Activated T-cell treated with anti-CD3 and anti-CD28 coated beads, Interleukin-2, amount 50 U/mL, for 72 hours (primary cell): ENCODE measurements around the gene FAM53B. TPM values are rescaled to one million over a fixed set of nuclear protein-coding genes. Genes with fewer than 3 reads are reported as not detected.
A peak's percentile ranks its signal among the peaks of the same experiment; 100 is the strongest.

Experiments
- ATAC-seq, 2 donors: fragments of 150-1000 bp; cut with Tn5 transposase; replicated peaks in 1 of 2; 2 replicates each; pipeline ENCODE4 v1.10.0; 2021; ENCODE audit warnings: moderate library complexity in 2 of 2, mild to moderate bottlenecking in 1 of 2
- DNase-seq, 2 donors: peaks; one replicate each; pipeline ENCODE4 v3.0.0; 2021 to 2022; ENCODE audit warnings: mixed read lengths in 1 of 2
- H3K27ac Mint-ChIP-seq: one replicate; pipeline ENCODE4 v1.8.0; 2022; ENCODE audit warnings: mild to moderate bottlenecking, moderate library complexity, mixed read lengths
- H3K27me3 Mint-ChIP-seq: one replicate; pipeline ENCODE4 v1.8.0; 2022; ENCODE audit warnings: low read depth, mixed read lengths
- H3K36me3 Mint-ChIP-seq, 2 donors: one replicate each; pipeline ENCODE4 v1.8.0; 2022; ENCODE audit warnings: mixed read lengths in 2 of 2, mild to moderate bottlenecking in 1 of 2; ENCODE audit not compliant: insufficient read depth in 2 of 2
- H3K4me1 Mint-ChIP-seq: one replicate; pipeline ENCODE4 v1.8.0; 2022; ENCODE audit warnings: low read depth, mixed read lengths
- H3K4me3 Mint-ChIP-seq, 2 donors: one replicate each; pipeline ENCODE4 v1.8.0; 2022; ENCODE audit warnings: mild to moderate bottlenecking in 2 of 2, mixed read lengths in 2 of 2, moderate library complexity in 2 of 2
- H3K9me3 Mint-ChIP-seq, 2 donors: one replicate each; pipeline ENCODE4 v1.8.0; 2022; ENCODE audit warnings: mixed read lengths in 2 of 2
- total RNA-seq, 2 donors: library from RNA; stranded (reverse); gene quantifications; one replicate each; pipeline ENCODE4 v1.2.3, GENCODE V29; 2022

Gene FAM53B
- total RNA-seq, 2 donors from 2014 or later: 30.0 to 37.7 TPM

DNA sequence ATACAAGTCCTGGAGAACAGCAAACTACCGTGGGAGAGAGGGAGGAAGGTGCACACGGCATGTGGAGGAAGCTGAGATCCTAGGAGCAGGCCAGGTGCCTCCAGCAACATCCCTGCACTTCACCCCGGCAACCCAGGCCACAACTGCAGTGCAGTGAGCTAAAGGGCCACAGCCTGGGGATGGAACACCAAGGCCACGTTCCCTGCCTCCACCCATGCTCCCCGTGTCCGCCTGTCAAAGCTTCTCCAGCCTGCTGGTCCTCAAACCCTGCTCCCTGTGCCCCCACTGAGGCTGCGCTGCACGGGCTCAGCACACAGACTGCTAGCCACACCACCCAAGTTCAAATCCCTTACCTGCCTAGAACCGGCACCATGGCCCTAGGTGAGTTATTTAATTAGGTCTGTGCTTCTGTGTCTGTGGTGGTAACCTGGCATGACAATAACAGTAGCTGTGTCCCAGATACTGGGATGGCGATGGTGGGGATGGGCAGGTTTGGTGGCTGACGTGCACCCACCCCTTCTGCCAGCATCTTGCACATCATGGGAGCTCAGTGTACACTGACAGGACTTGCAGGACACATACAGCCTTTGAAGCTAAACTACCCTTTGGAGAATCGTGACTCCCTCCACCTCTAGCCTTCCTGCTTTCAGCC is 85.5 kb downstream of the FAM53B start:
- no peaks in the 10 kb centered on the region for H3K9me3 Mint-ChIP-seq
- no peak for ATAC-seq
- peak overlapping the region; percentile 12 for H3K27ac Mint-ChIP-seq
- no peak for DNase-seq
- peak overlapping the region in 1 of 2 donors; percentile 78 for H3K4me3 Mint-ChIP-seq
- H3K4me1 Mint-ChIP-seq: peaks cover 46% of the 10 kb centered on the region
- no peaks in the 10 kb centered on the region for H3K27me3 Mint-ChIP-seq
- peaks cover under 1 to 2% of the 10 kb centered on the region in 2 donors for H3K36me3 Mint-ChIP-seq

DNA sequence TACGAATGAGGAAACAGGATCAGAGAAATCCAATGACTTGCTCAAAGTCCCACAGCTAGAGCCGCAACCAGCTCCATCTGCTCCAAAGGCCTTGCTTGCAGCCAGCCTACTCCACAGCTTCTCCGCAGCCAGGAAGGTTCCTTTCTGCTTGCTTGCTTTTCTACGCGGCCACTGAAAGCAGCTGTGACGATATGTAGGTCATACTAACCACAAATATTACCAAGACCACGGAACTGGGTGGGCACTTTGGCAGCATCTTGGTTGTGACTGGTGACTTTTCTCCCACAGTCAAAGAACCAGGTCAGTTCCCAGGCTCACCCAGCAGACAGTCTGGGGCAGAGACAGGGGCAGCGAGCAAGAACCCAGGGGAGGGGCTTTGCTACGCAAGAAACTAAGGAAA is 86.4 kb downstream of the FAM53B start:
- H3K36me3 Mint-ChIP-seq: peaks cover 0 to 2% of the 10 kb centered on the region in 2 donors
- no peaks in the 10 kb centered on the region for H3K27me3 Mint-ChIP-seq
- H3K4me3 Mint-ChIP-seq: peak overlapping the region in 1 of 2 donors; percentile 78
- DNase-seq (peak in 1 of 2 donors; percentile 35), ATAC-seq (peak; percentile 16 to 55)
- H3K4me1 Mint-ChIP-seq: peaks cover 51% of the 10 kb centered on the region
- H3K9me3 Mint-ChIP-seq: no peaks in the 10 kb centered on the region
- H3K27ac Mint-ChIP-seq: peak overlapping the region; percentile 44

DNA sequence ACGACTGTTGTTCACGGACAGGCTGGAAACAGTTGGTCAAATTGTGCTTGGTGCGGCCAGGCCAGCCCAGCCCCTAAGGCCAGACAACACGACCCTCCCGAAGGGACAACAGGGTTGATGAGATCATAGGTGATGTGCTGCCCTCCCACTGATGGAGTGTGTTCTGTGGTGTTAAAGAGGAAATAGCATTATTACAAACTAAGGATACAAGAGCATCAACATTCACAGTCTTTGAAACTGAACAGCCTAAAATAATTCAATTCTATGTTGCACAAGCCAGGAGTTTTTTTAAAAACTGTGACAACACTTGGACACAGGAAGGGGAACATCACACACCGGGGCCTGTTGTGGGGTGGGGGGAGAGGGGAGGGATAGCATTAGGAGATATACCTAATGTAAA is 87.6 kb downstream of the FAM53B start:
- ATAC-seq: no peak
- Mint-ChIP-seq H3K27ac (no peak overlapping the region), H3K27me3 (no peaks in the 10 kb centered on the region), H3K9me3 (no peaks in the 10 kb centered on the region), H3K4me3 (peak overlapping the region in 1 of 2 donors; percentile 15), H3K36me3 (peaks cover 0 to 2% of the 10 kb centered on the region in 2 donors), H3K4me1 (peaks cover 62% of the 10 kb centered on the region)
- DNase-seq: no peak

DNA sequence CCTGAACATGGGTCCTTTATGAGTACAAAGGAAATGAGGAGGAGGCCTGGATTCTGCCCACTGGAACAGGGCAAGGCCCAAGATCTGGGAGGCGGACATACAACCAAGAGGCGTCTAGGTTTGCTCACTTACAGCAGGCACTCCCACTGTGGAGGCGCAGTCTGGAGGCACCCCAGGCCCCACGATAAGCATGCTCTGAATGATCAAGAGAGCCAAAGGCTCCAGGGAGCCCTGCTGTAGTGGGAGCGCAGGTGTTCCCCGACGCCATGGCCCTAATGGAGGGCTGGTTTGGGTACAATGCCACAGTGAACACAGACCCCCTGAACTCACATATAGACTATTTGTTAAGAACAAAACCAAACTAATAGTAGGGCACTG is 88.1 kb downstream of the FAM53B start:
- no peaks in the 10 kb centered on the region for H3K9me3 Mint-ChIP-seq
- DNase-seq (no peak), ATAC-seq (no peak)
- H3K4me1 Mint-ChIP-seq: peaks cover 66% of the 10 kb centered on the region
- H3K27ac Mint-ChIP-seq: peak overlapping the region; percentile 1
- H3K36me3 Mint-ChIP-seq: peaks cover 0 to 2% of the 10 kb centered on the region in 2 donors
- no peaks in the 10 kb centered on the region for H3K27me3 Mint-ChIP-seq
- H3K4me3 Mint-ChIP-seq: no peak overlapping the region

DNA sequence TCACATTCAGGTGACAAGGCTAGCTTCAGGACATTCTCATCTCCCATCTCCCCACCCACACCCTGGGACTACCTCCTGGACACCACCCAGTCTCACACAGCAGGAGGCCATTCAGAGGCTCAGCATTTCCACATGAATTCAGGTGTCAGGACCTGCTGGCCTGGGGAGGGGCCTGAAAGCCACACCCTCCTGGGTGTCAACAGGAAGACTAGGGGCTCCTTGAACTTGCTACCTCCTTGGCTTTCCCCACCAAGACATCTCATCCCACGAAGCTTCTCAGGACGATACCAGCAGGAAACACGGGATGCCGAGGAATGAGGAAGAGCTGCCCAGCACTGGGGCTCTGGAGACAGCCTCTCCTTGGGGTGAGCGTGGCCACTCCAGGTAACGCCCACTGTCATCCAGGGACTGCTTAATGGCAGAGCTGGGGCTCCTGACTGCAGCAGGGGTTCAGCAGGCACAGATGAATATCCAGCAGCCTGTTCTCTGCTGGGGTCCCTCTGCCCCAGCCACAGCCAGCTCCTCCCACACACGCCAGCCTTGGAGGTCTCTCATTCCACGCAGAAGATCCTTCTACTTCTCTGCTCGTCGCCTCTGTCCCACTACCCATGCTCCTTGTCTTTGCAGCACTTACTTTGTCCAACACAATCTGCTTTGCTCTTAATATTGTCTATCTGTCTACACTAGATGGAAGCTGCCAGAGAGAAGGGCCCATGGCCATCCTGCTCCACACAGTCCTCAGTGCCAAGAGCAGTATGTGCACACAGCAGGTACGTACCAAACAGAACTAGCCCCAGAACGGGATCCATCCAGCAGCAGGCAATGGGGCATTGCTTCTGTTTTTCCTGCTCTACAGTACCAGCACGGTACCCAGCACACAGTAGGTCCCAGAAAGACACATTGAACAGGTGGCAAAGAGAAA is 88.7 kb downstream of the FAM53B start:
- Mint-ChIP-seq H3K4me3 (no peak overlapping the region), H3K36me3 (peaks cover 0 to 2% of the 10 kb centered on the region in 2 donors), H3K27ac (peak overlapping the region; percentile 1), H3K4me1 (peaks cover 73% of the 10 kb centered on the region), H3K9me3 (no peaks in the 10 kb centered on the region), H3K27me3 (no peaks in the 10 kb centered on the region)
- DNase-seq: no peak
- ATAC-seq: no peak

DNA sequence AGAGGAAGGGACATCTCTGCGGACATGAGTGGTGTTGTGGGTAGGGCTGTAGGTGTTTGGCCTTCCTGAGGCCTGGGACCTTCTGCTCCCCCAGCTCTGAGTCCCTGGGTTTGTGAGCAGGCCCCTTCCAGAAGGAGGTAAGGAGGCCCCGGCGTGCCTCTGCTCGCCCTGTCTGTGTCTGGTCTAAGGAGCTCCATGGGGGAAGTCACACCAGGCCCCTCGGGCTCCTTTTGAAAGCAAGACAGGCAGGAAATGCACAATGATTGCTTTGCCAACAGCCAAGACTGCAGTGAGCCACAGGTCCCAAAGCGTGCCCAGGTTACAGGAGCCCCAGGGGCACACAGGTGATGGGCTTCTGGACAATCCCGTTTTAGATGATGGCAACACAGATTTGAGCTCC is 89.5 kb downstream of the FAM53B start:
- Mint-ChIP-seq H3K4me1 (peaks cover 73% of the 10 kb centered on the region), H3K36me3 (peaks cover 0 to 2% of the 10 kb centered on the region in 2 donors), H3K4me3 (no peak overlapping the region), H3K27ac (no peak overlapping the region), H3K9me3 (no peaks in the 10 kb centered on the region), H3K27me3 (no peaks in the 10 kb centered on the region)
- ATAC-seq (no peak), DNase-seq (no peak)

DNA sequence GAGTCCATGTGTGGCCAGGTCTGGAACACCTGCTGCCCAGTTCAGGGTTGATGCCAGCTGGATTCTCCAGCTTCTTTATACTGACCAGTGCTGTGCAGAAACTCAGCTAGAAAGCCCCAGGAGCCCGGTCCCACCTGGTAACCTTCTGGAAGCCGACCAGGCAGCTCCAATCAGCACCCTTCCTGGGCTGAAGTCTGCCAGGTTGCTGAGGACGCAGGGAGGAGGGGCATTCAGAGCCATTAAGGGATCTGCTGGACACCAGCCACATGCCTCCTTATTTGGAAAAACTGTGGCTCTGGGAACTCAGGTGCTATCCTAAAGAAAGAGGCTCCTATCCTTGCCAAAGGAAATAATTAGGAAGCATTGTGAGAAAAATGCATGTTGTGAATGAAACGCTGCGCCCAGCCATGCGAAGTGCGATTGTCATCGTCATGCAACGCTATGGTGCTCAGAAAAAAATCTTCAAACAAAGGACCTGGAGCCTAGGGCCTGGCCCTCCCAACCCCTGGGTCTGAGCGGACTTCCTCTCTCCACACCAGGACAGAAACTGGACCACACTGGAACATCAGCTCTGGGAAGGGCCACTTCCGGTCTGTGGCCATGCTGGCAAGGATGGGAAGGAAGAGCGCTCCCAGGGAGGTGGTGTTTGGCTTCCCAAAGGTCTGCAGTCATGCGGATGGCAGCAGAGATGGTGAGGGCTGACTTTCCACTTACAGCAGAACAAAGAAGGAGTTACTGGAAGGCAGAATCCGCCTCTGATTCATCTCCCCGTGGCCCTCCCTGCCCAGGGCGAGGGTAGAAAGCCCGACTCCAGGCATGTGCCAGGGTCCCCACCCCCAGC is 90.1 kb downstream of the FAM53B start:
- Mint-ChIP-seq H3K27ac (no peak overlapping the region), H3K36me3 (peaks cover 0 to 2% of the 10 kb centered on the region in 2 donors), H3K9me3 (no peaks in the 10 kb centered on the region), H3K4me3 (no peak overlapping the region), H3K27me3 (no peaks in the 10 kb centered on the region), H3K4me1 (peaks cover 73% of the 10 kb centered on the region)
- DNase-seq (no peak), ATAC-seq (no peak)

DNA sequence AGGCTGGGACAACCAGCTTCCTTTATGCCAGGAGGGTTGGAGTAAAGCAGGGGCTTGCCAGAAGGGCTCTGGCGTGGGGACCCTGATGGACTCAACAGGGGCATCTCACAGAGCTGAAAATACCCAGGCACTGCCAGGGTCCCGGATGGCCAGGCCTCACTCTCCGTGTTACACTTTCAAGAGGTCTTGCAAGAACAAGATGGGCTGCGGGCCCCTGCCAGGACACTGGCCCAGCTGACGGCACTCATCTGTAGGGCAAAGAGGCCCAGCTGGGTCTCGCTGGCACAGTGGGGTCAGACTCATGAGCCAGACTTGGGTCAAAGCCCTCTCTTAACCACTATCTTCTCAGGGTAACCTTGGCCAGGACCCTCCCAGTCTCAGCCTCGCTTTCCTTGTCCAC is 90.9 kb downstream of the FAM53B start:
- Mint-ChIP-seq H3K27me3 (no peaks in the 10 kb centered on the region), H3K36me3 (peaks cover 0 to 2% of the 10 kb centered on the region in 2 donors), H3K27ac (no peak overlapping the region), H3K4me3 (no peak overlapping the region), H3K4me1 (peaks cover 73% of the 10 kb centered on the region), H3K9me3 (no peaks in the 10 kb centered on the region)
- ATAC-seq (no peak), DNase-seq (no peak)

DNA sequence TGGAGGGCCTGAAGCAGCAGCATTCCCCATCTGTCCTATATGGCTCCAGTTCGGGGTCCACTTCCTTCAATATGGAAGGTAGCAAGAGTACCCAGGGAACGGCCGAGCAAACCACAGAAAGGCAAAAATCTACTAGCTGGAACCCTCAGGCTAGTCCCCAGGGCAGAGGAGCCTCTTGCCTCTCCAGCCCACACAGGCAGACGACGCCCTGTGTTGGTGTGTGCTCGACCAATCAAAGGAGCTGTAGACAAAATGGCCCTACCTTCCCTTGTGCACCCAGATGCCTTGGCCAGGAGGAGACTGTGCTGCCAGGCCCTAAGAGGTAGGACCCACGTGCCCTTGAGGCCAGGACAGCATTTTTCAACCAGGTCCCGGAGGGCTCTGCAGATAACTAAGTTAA is 91.5 kb downstream of the FAM53B start:
- H3K27ac Mint-ChIP-seq: no peak overlapping the region
- peaks cover 73% of the 10 kb centered on the region for H3K4me1 Mint-ChIP-seq
- no peak overlapping the region for H3K4me3 Mint-ChIP-seq
- H3K36me3 Mint-ChIP-seq: peaks cover 0 to 2% of the 10 kb centered on the region in 2 donors
- no peaks in the 10 kb centered on the region for H3K27me3 Mint-ChIP-seq
- ATAC-seq (no peak), DNase-seq (no peak)
- H3K9me3 Mint-ChIP-seq: no peaks in the 10 kb centered on the region

DNA sequence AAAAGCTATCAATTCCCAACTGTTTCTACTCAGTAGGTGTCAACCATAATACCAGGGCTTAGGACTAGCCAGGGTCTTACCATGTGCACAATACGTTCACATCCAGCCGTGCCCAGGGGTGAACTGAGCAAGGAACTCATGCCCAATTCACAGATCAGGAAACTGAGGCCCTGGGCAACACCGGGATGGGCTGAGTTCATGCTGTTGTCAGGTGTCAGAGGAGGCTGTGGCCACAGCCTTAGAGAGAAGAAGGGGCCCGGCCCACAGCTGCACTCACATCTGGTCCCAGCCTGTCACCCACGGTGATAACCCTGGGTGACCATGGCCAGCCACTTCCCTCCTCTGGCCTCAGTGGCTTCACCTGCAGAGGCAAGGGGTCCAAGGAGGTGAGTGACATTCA is 92.0 kb downstream of the FAM53B start:
- Mint-ChIP-seq H3K27ac (no peak overlapping the region), H3K4me1 (peaks cover 74% of the 10 kb centered on the region), H3K9me3 (no peaks in the 10 kb centered on the region), H3K4me3 (peak overlapping the region; percentile 39 to 77), H3K36me3 (peaks cover 2% of the 10 kb centered on the region in 2 donors), H3K27me3 (no peaks in the 10 kb centered on the region)
- no peak for ATAC-seq
- DNase-seq: no peak

DNA sequence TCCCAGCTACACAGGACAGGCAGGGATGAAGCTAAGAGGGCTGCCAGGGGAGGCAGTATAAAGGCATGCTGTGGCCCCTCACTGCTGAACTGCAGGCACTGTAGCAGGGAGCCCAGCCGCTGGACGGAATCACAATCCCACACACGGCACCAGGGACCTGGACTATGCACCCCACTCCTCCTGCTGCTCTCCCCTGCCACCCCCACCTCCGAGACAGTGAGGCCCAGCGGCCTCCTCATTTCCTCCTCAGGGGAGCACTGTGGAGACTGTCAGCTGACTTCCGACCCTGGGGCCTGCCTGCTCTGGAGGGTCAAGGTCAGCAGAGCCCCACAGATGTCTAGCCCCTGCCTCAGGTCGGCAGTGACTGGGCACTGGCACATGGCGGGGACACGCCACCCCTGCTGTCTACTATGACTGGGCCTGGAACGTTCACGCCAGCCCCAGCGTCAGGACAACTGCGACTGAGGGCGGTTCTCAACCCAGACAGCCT is 92.7 kb downstream of the FAM53B start:
- DNase-seq: no peak
- peak overlapping the region; percentile 65 to 77 for H3K4me3 Mint-ChIP-seq
- no peaks in the 10 kb centered on the region for H3K9me3 Mint-ChIP-seq
- no peak overlapping the region for H3K27ac Mint-ChIP-seq
- H3K4me1 Mint-ChIP-seq: peaks cover 81% of the 10 kb centered on the region
- peak; percentile 6 to 14 for ATAC-seq
- no peaks in the 10 kb centered on the region for H3K27me3 Mint-ChIP-seq
- H3K36me3 Mint-ChIP-seq: peaks cover 2% of the 10 kb centered on the region in 2 donors

DNA sequence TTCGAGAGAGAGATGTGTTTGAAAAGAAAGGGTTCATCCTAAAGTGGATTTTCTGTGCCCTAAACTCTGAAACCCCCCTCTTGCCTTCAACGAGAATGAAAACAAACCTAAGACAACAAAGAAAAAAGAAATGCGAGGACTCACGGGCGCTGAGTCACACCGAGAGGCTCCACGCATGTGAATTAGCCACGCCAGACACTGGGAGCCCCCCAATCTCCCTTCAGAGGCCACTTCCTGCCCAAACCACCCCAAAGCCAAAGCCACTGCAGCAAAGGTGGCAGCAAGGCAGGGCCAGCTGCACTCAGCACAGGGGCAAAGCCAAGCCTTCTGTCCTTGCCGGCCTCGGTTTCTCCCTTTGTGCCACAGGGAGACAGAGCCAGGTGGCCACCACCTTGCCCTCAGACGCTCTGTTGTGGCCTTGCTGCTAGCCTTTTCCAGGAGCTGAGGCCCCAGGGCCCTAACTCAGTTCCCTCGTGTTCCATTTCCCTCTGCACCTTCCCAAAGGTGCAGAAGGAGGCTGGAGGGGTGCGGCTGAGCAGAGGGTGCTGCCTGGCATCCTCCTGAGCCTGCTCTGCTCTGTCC is 93.3 kb downstream of the FAM53B start:
- ATAC-seq (peak; percentile 74 to 80), DNase-seq (peak; percentile 80 to 85)
- Mint-ChIP-seq H3K9me3 (no peaks in the 10 kb centered on the region), H3K4me3 (peak overlapping the region; percentile 65 to 77), H3K27me3 (no peaks in the 10 kb centered on the region), H3K27ac (peak overlapping the region; percentile 12), H3K4me1 (peaks cover 86% of the 10 kb centered on the region), H3K36me3 (peaks cover 2% of the 10 kb centered on the region in 2 donors)
